Measurements from ENCODE around the gene KIF5C.

The KIF5C gene

GRCh38 chr2:149017116-149017985 lies 142.3 kb downstream of the KIF5C start:
- DNase-seq (ENCODE audit: low spot score), result peak; percentile 82

- no peak for DNase-seq (ENCODE audit: low spot score)
These were observed 144.0 kb downstream of the KIF5C start for GRCh38 chr2:149018981-149019380.

GRCh38 chr2:149019768-149020167 lies 144.7 kb downstream of the KIF5C start:
- no peak for DNase-seq (ENCODE audit: low spot score)

DNA sequence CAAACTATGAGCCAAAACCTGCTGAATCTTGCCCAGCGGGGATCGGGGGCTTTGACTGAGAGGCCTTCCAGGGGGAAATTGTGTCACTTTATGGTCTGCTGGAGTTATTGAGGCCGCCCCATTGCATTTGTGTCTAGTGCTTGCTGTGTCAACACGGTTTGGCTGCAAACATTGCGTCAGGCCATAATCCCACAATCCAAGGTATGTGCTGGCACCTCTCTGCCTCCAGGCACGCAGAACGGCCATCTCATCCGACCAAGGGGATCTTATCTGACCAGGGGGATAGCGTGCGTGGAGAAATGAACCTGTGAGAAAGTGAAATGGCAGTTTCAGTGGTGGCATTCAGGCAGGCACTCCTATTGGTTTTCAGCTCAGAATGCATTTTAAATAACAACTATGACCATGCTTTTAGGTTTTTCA lies 145.4 kb downstream of the KIF5C start:
- no peak for DNase-seq (ENCODE audit: low spot score)

- DNase-seq (ENCODE audit: low spot score), result no peak
These were observed 146.3 kb downstream of the KIF5C start for GRCh38 chr2:149021271-149021719.

DNA sequence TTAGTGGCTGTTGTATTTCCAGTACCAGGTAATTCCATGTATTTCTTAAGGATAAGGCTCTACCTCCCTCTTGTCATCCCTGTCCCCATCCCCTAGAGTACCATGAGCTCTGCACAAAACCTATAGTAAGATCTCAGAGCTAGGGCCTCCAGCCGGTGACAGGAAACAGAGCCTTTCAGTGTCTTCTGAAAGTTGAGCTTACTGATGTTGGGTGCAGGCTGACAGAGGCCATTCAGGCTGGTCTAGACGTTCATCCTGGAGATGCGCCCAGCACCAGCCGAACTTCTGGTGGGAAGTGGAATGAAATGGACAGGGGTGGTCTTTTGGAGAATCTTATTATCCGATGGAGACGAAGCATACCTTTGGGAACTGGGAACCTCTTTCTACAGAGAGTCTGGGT lies 146.7 kb downstream of the KIF5C start:
- no peak for DNase-seq (ENCODE audit: low spot score)

DNA sequence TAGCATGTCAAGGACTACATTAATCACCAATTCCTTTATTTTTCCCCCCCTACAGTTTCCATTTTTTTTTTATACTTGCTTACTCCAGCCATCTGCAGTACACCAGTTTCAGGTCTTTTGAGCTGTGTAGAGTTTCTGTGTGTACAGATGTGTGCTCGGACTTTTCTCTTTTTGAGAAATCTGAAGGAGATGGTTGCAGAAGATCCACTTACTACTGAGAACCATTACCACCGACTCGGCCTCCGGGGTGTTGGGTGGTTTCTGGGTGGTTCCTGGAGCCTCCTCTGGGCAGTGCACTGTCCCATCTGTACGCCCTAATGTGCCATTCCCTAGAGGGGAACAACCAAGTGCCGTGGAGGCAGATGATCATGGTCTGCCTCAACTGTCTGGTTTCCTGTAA lies 148.1 kb downstream of the KIF5C start:
- DNase-seq (ENCODE audit: low spot score), result no peak

GRCh38 chr2:149027590-149028250 lies 152.7 kb downstream of the KIF5C start:
- no peak for DNase-seq (ENCODE audit: low spot score)

GRCh38 chr2:149028377-149028776 lies 153.3 kb downstream of the KIF5C start:
- no peak for DNase-seq (ENCODE audit: low spot score)

DNA sequence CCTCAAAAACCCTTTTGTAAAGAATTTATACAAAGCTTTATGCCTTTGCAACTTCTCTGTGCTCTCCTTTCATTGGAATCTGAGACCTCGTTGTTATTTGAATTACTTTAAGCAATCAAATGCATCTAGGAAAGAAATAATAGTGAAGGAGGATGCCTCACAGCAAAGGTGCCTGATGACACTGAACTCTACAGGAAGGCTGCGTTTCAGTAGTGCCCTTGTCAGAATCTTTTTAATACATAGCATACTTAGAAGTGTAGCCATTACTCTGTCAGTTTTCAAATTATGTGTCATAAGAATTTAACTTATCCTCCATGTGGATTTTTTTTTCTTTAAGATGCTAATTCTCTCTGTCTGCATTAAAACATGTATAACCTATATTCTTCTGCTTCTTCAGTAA lies 153.9 kb downstream of the KIF5C start:
- DNase-seq (ENCODE audit: low spot score), result no peak

DNA sequence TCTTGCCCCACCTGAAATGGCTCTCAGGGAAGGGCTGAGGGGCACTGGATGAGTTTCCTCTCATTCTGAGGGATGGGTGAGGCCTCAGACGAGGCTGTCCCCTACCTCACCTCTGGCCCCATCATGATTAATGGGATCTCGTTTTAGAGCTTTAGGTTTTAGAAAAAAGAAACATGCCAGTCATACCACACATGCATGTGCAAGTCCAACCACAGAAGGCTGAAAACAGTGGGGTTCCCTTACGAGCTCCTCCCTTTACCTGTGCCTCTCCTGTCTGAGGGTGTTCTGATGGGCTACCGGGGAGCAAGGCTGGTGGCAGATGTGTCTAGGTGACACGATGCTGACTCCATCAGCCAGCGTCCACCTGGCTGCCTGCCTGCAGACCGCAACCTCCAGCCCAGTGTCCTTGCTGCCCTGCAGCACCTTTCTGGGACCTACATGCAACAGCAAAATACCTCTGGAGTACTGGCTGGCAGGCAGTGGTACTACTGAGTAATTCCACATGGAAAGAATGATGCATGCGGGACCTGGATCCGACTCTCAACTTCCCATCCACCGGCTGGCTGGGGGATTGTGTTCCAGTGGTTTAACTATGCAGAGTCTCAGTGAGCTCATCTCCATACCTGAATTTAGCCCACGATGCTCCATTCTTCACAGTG lies 154.4 kb downstream of the KIF5C start:
- DNase-seq (ENCODE audit: low spot score), result no peak

DNA sequence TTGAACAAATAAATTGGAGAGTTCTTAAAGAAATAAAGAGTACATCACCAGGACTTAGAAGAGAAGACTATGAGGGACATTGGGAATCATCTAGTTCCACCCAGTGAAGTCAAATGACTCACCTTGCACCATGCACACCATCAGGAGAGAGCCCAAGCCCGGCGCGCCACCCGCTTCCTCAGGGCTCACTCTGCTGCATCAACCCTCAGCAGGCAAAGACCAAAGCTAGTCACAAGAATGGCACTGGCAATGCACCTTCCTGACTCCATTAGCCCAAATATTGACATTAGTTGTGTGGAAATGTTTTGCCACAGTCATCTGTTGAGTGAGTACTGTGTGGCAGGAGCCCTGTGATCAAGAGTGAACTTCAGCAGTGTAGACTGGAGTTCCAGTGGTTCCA lies 156.4 kb downstream of the KIF5C start:
- no peak for DNase-seq (ENCODE audit: low spot score)

DNA sequence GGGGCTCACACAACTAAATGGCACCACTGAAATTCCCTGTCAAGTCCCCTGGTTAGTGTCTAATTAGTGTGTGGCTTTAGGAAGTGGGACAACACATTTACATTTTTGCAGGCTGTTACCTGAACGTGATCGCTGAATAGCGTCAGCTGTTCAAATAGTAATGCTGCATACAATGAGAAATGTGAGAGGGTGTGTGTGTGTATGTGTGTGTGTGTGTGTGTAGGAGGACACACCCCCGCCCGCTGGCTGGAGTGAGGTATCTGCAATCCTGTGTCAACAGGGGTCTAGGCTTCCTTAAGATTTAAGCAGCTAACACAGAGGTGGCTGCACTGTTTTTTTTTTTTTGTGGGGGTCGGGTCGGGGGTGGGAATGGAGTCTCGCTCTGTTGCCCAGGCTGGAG lies 158.7 kb downstream of the KIF5C start:
- DNase-seq (ENCODE audit: low spot score), result peak; percentile 36

GRCh38 chr2:149034406-149034805 lies 159.4 kb downstream of the KIF5C start:
- DNase-seq (ENCODE audit: low spot score), result no peak

GRCh38 chr2:149036507-149037293 lies 161.7 kb downstream of the KIF5C start:
- DNase-seq (ENCODE audit: low spot score), result no peak

- DNase-seq (ENCODE audit: low spot score), result peak; percentile 55
These were observed 162.8 kb downstream of the KIF5C start for GRCh38 chr2:149037851-149038250.

- peak; percentile 81 for DNase-seq (ENCODE audit: low spot score)
These were observed 163.6 kb downstream of the KIF5C start, which contains the start of gene LYPD6B for GRCh38 chr2:149038442-149039212. LYPD6B (plus strand) TSS chr2:149038699; CDS start chr2:149130949, 92,250 bp downstream.

- DNase-seq (ENCODE audit: low spot score), result no peak
These were observed 164.2 kb downstream of the KIF5C start for GRCh38 chr2:149039213-149039724.

- peak; percentile 78 for DNase-seq (ENCODE audit: low spot score)
These were observed 165.4 kb downstream of the KIF5C start for GRCh38 chr2:149040451-149040850.

DNA sequence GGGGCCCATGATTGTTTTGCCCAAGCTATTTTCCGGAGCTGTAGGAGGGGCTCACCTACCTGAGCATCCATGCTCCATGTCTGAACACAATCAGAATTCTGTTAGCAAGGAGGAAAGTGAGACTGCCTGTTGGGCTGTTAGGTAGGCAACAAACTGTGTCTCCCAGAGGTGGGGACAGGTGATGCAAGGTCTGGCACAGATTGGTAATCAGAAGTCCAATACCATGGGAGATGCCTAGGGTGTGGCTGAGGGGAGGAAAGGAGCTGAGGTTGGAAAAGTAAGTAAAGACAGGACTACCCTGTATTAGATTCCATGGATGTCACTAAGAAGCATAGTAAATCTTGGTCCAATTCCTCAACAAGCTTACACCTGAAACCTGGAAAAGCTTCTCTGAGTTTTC lies 166.5 kb downstream of the KIF5C start:
- no peak for DNase-seq (ENCODE audit: low spot score)

DNA sequence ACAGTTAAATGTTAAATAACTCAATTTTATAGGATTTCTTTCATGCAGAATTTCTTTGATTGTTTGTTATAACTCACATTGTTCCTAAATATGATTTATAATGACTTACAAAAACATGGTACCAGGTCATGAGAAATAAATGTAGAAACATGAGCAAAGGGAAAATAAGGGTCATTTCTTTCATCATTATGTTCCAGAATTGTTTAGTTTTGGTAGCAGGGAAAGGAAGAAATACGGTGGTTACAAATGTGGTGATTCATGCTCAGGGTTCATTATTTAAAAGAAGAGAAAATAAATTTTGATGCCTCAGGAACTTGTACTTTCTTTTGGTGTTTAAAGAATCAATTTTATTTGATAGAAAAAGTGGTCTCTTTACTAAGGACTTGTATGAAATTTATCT lies 167.9 kb downstream of the KIF5C start:
- DNase-seq (ENCODE audit: low spot score), result no peak
